Breast epithelium (tissue), 3 donors: ENCODE data around the gene FAM219B.

Experiments
- POLR2A ChIP-seq: fragments of 450-650 bp; IDR thresholded peaks from one replicate; pipeline ENCODE4 v1.6.1; 2016; ENCODE audit warnings: antibody characterized with exemption, mild to moderate bottlenecking, moderate library complexity
- POLR2AphosphoS5 ChIP-seq, 3 donors: sonication (generic); formaldehyde crosslinking; IDR thresholded peaks; one replicate each; pipeline ENCODE4 v1.6.1; 2017; ENCODE audit warnings: antibody characterized with exemption in 3 of 3
- TF ChIP-seq, protein P1 (sequence below), 3 donors: fragments of 450-650 bp; IDR thresholded peaks; one replicate each; pipeline ENCODE4 v1.5.1; 2016 to 2017; ENCODE audit warnings: antibody characterized with exemption in 3 of 3, mild to moderate bottlenecking in 3 of 3, moderate library complexity in 3 of 3

DNA sequence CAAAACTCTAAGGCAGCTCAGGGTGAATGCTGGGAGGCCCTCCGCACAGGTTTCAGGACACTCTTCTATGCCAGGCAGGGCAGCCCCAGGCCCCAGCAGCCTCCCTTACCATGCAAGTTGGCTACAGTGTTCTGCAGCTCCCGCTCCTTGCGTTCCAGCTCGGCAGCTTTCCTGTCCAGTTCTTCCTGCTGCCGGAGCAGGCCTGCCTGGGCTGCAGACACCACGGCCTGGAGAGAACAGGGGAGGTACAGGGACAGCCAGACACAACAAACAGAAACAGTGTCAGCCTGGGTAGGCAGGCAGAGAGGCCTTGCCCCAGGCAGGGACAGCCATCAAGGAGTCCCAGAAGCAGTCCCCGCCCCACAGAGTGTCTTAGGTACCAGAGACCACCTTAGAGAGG is 54.7 kb downstream of the FAM219B start:
- TF ChIP-seq POLR2A (no peak), POLR2AphosphoS5 (IDR thresholded peaks at IDR 0.05) (no peak)
- TF ChIP-seq, protein P1, sequence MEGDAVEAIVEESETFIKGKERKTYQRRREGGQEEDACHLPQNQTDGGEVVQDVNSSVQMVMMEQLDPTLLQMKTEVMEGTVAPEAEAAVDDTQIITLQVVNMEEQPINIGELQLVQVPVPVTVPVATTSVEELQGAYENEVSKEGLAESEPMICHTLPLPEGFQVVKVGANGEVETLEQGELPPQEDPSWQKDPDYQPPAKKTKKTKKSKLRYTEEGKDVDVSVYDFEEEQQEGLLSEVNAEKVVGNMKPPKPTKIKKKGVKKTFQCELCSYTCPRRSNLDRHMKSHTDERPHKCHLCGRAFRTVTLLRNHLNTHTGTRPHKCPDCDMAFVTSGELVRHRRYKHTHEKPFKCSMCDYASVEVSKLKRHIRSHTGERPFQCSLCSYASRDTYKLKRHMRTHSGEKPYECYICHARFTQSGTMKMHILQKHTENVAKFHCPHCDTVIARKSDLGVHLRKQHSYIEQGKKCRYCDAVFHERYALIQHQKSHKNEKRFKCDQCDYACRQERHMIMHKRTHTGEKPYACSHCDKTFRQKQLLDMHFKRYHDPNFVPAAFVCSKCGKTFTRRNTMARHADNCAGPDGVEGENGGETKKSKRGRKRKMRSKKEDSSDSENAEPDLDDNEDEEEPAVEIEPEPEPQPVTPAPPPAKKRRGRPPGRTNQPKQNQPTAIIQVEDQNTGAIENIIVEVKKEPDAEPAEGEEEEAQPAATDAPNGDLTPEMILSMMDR (IDR thresholded peaks at IDR 0.05), result no peak
